Measurements from ENCODE around the gene MFNG.
A peak's percentile ranks its signal among the peaks of the same experiment; 100 is the strongest.
"Not testable (repeated sequence)": the region's sequence is repeated elsewhere in the genome, so short reads cannot be mapped to it uniquely, and the experiment has no call there.

Gene MFNG

GRCh38 chr22:37472418-37473006, 13.7 kb downstream of the MFNG start:
- no peak for DNase-seq

- no peak for DNase-seq
These were observed 14.3 kb downstream of the MFNG start for GRCh38 chr22:37471727-37472417.

- DNase-seq: no peak
These were observed 16.1 kb downstream of the MFNG start for GRCh38 chr22:37470087-37470445.

- DNase-seq: no peak
These were observed 16.6 kb downstream of the MFNG start for GRCh38 chr22:37469416-37470086.

GRCh38 chr22:37468201-37468695, 17.9 kb downstream of the MFNG start:
- not testable (repeated sequence) for DNase-seq

- DNase-seq: no peak
These were observed 18.7 kb downstream of the MFNG start for GRCh38 chr22:37467391-37467955.

- DNase-seq: no peak
These were observed 22.0 kb downstream of the MFNG start for GRCh38 chr22:37464181-37464580.

- no peak for DNase-seq
These were observed 23.2 kb downstream of the MFNG start for GRCh38 chr22:37462983-37463382.

GRCh38 chr22:37462436-37462835, 23.7 kb downstream of the MFNG start:
- DNase-seq: no peak

GRCh38 chr22:37461961-37462360, 24.2 kb downstream of the MFNG start:
- no peak for DNase-seq

- no peak for DNase-seq
These were observed 25.5 kb downstream of the MFNG start for GRCh38 chr22:37460684-37461083.

GRCh38 chr22:37459206-37459605, 27.0 kb downstream of the MFNG start:
- DNase-seq: no peak

- no peak for DNase-seq
These were observed 28.9 kb downstream of the MFNG start for GRCh38 chr22:37457093-37457893.

GRCh38 chr22:37456346-37456745, 29.8 kb downstream of the MFNG start:
- DNase-seq: no peak

GRCh38 chr22:37455896-37456295, 30.3 kb downstream of the MFNG start:
- DNase-seq: no peak

GRCh38 chr22:37454857-37455686, 31.1 kb downstream of the MFNG start:
- DNase-seq: no peak

- DNase-seq: no peak
These were observed 32.5 kb downstream of the MFNG start for GRCh38 chr22:37453696-37454095.

GRCh38 chr22:37451218-37451617, 35.0 kb downstream of the MFNG start:
- no peak for DNase-seq

- no peak for DNase-seq
These were observed 36.7 kb downstream of the MFNG start for GRCh38 chr22:37449331-37450001.

- DNase-seq: peak; percentile 36
These were observed 37.6 kb downstream of the MFNG start for GRCh38 chr22:37448516-37449127.

- no peak for DNase-seq
These were observed 40.7 kb downstream of the MFNG start for GRCh38 chr22:37445501-37445900.

Measured in DMS79 (cell line).